ENCODE data around the gene NFE2L3.
A peak's percentile ranks its signal among the peaks of the same experiment; 100 is the strongest.

The NFE2L3 gene

DNA sequence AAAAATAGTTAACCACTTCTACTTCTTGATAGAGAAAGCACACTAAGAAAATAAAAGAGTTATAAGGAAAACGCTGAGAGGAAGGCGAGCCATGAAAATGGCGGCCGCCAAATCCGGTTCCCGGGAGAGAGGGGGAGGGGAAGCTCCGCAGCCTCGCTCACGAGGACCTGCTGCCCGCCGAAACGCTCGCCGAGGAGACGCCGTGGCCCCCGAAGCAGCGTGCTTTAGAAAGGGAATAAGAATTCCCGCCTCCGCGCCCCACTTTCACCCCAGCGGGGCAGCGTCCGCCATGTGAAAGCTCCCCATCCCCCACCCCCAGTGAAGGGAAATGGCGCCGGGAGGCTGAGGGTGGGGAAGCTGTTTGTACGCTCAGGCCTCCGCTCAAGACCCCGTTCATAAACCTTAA is 48.0 kb downstream of the NFE2L3 start:
- Mint-ChIP-seq H3K4me1 (peaks cover 36 to 63% of the 10 kb centered on the region in 2 donors), H3K27me3 (peaks cover 0 to 8% of the 10 kb centered on the region in 2 donors), H3K9me3 (no peaks in the 10 kb centered on the region), H3K4me3 (peak overlapping the region; percentile 94 to 99), H3K36me3 (peaks cover 49 to 64% of the 10 kb centered on the region in 2 donors), H3K27ac (peak overlapping the region; percentile 100)
- peak; percentile 24 to 25 for ATAC-seq (replicated peaks)
- DNase-seq = peak; percentile 55

DNA sequence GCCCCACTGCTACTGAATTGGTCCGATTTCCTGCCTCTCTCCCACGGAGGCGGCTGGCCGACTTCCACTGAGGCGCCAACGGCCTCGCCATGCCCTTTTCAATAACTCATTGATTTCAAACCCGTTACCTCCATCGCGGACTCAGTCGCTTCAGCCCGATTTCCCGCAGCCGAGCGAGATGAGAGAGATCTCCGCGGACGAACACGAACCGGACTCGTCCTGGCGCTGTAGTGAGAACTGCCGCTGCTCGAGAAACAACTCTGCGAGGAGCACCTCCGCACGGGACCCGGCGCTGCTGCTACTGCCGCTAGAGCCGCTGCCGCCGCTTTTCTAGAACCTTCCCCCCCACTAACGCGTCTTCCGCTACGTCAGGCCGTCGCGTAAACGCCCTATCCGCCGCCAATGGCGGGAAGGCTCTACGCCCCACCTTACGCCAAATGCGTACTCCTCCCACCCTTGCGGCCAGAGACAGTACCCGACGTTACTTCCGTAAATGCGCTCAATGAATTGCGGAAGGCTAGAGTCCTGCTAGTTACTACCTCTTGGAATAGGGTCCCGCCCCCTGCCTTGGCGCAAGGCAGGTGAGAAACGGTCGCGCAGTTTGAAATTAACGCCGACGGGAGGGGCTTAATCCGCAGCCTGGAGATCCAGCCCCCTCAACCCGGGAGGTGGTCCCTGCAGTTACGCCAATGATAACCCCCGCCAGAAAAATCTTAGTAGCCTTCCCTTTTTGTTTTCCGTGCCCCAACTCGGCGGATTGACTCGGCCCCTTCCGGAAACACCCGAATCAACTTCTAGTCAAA is 48.6 kb downstream of the NFE2L3 start, which contains the start of gene HNRNPA2B1:
Gene HNRNPA2B1, minus strand, starts transcription at position 303 of the 803 bp plus-strand sequence. Its CDS starts 169 bp downstream, at position 134.
- DNase-seq (peak; percentile 97), ATAC-seq (replicated peaks) (peak; percentile 63 to 70)
- H3K4me1 Mint-ChIP-seq = peaks cover 34 to 64% of the 10 kb centered on the region in 2 donors
- peak within 1 kb of the TSS; percentile 100 for H3K27ac Mint-ChIP-seq
- H3K9me3 Mint-ChIP-seq = no peaks in the 10 kb centered on the region
- H3K4me3 Mint-ChIP-seq = peak within 1 kb of the TSS; percentile 94 to 99
- H3K36me3 Mint-ChIP-seq = peaks cover 44 to 60% of the 10 kb centered on the region in 2 donors
- H3K27me3 Mint-ChIP-seq = peaks cover 0 to 8% of the 10 kb centered on the region in 2 donors

DNA sequence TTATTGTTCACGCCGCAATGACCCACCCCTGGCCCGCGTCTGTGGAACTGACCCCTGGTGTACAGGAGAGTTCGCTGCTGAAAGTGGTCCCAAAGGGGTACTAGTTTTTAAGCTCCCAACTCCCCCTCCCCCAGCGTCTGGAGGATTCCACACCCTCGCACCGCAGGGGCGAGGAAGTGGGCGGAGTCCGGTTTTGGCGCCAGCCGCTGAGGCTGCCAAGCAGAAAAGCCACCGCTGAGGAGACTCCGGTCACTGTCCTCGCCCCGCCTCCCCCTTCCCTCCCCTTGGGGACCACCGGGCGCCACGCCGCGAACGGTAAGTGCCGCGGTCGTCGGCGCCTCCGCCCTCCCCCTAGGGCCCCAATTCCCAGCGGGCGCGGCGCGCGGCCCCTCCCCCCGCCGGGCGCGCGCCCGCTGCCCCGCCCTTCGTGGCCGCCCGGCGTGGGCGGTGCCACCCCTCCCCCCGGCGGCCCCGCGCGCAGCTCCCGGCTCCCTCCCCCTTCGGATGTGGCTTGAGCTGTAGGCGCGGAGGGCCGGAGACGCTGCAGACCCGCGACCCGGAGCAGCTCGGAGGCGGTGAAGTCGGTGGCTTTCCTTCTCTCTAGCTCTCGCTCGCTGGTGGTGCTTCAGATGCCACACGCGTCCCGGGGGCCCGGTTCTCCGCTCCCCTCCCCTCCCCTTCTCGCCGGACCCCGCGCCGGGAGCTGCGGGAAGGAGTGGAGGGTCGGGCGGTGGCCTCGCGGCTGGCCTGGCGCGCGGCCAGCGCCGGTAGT is 49.4 kb downstream of the NFE2L3 start, which contains the start of gene CBX3:
Gene CBX3, plus strand, starts transcription at position 499 of the 772 bp plus-strand sequence. CDS start 1,254 bp downstream, outside the sequence.
- Mint-ChIP-seq H3K36me3 (peaks cover 40 to 56% of the 10 kb centered on the region in 2 donors), H3K9me3 (no peaks in the 10 kb centered on the region), H3K27ac (peak within 1 kb of the TSS; percentile 100), H3K27me3 (peaks cover 0 to 8% of the 10 kb centered on the region in 2 donors), H3K4me1 (peaks cover 28 to 58% of the 10 kb centered on the region in 2 donors), H3K4me3 (peak within 1 kb of the TSS; percentile 94 to 99)
- DNase-seq = peak; percentile 92
- ATAC-seq (replicated peaks) = peak; percentile 56 to 61

DNA sequence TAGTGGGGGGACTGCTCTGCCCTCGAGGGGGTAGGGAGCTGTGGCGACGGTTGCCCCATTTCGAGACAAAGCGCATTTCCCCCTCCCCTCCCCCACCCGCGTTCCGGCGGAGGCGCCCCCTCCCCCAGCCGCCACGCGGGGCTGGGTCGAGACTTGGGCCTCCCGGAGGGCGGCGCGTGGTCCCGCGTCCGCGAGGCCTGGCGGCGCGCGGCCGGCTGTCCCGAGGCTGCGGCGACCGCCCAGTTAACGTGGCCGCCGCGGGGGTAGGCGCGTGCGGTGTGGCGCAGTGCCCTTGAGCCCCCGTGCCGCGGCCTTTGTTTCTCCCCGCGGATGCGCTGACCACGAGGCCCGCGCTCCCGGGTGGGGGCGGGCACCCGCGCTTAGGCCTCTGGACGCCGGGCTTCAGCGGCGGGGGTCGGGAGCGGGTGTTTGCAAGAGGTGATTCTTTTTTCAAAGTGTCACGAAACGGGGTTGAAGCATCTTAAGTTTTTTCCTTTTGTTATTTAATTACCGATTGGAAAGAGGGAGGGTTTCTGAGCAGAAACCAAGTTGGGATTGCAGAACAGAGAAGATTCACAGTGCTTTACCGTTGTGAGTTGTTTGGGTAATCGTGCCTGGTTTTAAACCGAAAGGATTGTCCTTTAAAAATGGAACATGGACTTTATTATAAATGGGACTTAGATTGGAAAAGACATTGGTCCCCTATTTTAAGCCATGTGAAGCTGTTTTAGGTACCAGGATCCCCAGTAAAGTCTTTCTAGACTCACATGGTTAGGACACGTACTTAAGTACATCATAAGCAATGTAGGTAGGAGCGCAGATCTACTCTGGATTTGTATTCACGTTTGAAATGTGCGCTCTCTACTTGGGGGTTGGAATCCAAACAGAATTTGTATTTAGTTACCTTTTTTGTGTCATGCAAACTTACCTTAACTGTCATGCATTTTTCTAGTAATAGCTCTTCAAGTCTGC is 50.3 kb downstream of the NFE2L3 start:
- peaks cover 0 to 8% of the 10 kb centered on the region in 2 donors for H3K27me3 Mint-ChIP-seq
- ATAC-seq (replicated peaks) (peak; percentile 1 to 2), DNase-seq (peak; percentile 29)
- H3K9me3 Mint-ChIP-seq = no peaks in the 10 kb centered on the region
- peaks cover 24 to 54% of the 10 kb centered on the region in 2 donors for H3K4me1 Mint-ChIP-seq
- peaks cover 36 to 54% of the 10 kb centered on the region in 2 donors for H3K36me3 Mint-ChIP-seq
- peak overlapping the region; percentile 94 for H3K27ac Mint-ChIP-seq
- peak overlapping the region; percentile 94 to 99 for H3K4me3 Mint-ChIP-seq

DNA sequence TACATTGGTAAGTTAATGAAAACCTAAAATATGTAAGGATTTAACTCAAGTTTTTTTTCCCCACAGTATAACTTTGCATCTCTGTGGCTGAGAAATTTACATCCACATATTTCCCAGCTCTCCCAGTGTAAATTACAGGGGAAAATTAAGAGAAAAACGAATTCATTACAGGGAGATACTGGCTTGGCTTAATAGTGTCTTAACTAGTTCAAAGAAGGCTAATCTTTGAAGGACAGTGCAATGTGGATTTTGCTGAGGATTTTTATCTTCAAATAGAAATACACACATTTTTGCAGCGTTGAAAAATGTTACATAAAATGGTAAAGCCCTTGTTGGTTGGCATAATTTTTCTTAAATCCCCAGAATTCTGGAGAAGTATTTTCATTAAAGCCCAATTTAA is 51.0 kb downstream of the NFE2L3 start:
- Mint-ChIP-seq H3K27me3 (peaks cover 0 to 8% of the 10 kb centered on the region in 2 donors), H3K4me3 (peak overlapping the region; percentile 86 to 87), H3K36me3 (peaks cover 37 to 54% of the 10 kb centered on the region in 2 donors), H3K4me1 (peaks cover 22 to 53% of the 10 kb centered on the region in 2 donors), H3K27ac (peak overlapping the region; percentile 94), H3K9me3 (no peaks in the 10 kb centered on the region)
- DNase-seq = no peak
- no peak for ATAC-seq (replicated peaks)

DNA sequence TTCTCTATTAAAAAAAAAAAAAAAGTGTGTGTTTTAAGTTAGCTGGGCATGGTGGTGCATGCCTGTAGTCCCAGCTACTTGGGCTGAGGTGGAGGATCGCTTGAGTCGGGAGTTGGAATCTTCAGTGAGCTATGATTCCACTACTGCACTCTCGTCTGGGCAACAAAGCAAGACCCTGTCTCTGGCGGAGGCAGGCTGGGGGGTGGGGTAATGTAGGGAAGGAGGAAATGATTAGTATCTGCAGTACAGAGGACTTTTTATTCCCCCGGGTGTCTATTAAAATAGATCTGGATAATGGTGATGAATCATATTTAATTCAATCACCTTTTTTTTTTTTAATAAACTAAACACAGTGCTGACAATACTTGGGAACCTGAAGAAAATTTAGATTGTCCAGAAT is 56.0 kb downstream of the NFE2L3 start:
- Mint-ChIP-seq H3K9me3 (no peaks in the 10 kb centered on the region), H3K36me3 (peaks cover 31 to 39% of the 10 kb centered on the region in 2 donors), H3K4me3 (no peak overlapping the region), H3K27ac (no peak overlapping the region), H3K4me1 (peaks cover 12 to 39% of the 10 kb centered on the region in 2 donors), H3K27me3 (no peaks in the 10 kb centered on the region)
- DNase-seq = no peak
- ATAC-seq (replicated peaks) = no peak

DNA sequence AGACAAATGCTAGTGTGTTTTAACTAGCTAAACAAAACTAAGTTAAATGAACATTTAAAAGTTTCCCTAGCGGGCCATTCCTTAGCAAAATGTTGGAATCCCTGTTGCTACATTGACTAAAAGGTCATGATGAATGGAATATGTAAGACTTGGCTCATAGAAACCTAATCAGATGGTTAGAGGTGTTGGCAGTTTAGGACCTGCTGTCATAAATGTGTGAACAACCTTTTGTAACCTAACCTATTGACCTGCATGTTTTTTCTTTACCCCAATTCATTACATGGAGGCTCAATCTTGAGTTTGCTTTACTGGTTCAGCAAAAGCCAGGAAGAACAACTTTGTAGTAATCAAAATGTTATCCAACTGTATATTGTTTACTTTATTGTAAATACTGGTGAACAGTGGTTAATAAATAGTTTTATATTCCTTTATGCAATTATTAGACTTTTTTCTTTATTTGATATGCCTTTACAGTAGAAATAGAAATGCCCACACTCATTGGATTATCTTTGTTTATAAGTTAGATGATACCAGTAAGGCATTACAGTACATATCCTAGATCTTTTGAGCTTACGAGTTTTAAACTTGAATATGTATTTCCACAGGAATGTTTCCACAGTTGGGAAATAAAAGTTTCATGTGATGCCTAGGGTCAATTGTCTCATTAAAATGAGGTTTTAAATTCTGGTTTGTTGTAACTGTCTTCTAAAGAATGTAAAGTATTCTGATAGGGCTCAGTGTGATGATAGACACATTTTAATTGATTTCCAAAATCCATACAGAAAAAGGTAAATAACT is 61.1 kb downstream of the NFE2L3 start:
- no peak overlapping the region for H3K27ac Mint-ChIP-seq
- peaks cover 2 to 15% of the 10 kb centered on the region in 2 donors for H3K4me1 Mint-ChIP-seq
- DNase-seq (no peak), ATAC-seq (replicated peaks) (no peak)
- H3K36me3 Mint-ChIP-seq = peaks cover 20 to 23% of the 10 kb centered on the region in 2 donors
- H3K9me3 Mint-ChIP-seq = no peaks in the 10 kb centered on the region
- no peak overlapping the region for H3K4me3 Mint-ChIP-seq
- no peaks in the 10 kb centered on the region for H3K27me3 Mint-ChIP-seq

DNA sequence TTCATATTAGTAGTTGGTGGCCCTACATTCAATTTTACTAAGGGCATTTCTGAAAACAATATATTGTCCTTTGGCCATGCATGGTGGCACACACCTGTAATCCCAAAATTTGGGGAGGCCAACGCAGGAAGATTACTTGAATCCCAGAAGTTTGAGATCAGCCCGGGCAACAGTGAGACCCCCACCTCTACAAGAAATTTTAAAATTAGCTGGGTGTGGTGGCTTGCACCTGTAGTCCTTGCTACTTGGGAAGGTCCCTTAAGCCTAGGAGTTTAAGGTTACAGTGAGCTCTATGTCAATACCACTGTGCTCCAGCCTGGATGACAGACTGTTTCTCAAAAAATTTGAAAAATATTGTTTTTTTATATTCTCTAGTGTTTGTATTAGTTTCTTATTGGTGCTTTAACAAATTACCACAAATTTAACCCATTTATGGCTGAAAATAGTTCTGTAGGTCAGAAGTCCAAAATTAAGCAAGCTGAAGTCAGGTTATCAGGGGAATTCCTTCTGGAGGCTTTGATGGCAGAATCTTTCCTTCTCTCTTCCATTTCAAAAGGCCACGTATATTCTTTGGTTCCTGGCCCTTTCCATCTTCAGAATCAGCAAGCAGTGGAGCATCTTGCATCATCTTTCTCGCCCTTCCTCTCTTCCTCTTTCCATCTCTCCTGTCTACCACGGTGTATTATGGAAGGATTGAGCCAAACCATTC is 62.0 kb downstream of the NFE2L3 start:
- Mint-ChIP-seq H3K4me3 (no peak overlapping the region), H3K27me3 (no peaks in the 10 kb centered on the region), H3K9me3 (no peaks in the 10 kb centered on the region), H3K27ac (peak overlapping the region; percentile 44), H3K4me1 (peaks cover 2 to 15% of the 10 kb centered on the region in 2 donors), H3K36me3 (peaks cover 20 to 23% of the 10 kb centered on the region in 2 donors)
- ATAC-seq (replicated peaks) = no peak
- DNase-seq = no peak

DNA sequence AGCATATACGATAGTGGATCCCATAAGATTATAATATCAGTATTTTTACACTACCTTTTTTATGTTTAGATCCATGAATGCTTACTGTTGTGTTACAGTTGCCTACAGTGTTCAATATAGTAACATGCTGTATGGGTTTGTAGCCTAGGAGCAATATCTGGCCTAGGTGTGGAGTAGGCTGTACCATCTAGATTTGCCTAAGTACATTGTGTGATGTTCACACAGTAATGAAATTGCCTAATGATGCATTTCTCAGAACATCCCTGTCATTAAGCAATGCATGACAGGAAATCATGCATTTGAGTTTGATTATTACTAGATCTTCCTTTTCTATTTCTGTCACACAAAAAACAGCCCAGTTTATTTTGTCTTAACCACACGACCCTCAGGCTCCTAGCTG is 64.1 kb downstream of the NFE2L3 start:
- Mint-ChIP-seq H3K27me3 (no peaks in the 10 kb centered on the region), H3K9me3 (no peaks in the 10 kb centered on the region), H3K4me3 (no peak overlapping the region), H3K27ac (no peak overlapping the region), H3K4me1 (peaks cover 2 to 11% of the 10 kb centered on the region in 2 donors), H3K36me3 (peaks cover 10 to 14% of the 10 kb centered on the region in 2 donors)
- no peak for DNase-seq
- ATAC-seq (replicated peaks) = no peak

DNA sequence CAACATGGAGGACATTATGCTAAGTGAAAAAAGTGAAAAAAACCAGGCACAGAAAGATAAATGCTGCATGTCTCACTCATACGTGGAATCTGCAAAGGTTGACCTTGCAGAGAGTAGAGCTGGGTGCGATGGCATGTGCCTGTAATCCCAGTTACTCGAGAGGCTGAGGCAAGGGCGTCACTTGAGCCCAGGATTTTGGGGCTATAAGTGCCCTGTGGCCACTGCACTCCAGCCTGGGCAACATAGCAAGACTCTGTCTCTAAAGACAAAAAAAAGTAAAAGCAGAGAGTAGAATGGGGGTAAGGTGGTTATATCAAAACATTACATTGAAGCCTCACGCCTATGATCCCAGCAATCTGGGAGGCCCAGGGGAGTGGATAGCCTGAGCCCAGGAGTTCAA is 72.4 kb downstream of the NFE2L3 start:
- DNase-seq = no peak
- no peak overlapping the region for H3K4me3 Mint-ChIP-seq
- no peaks in the 10 kb centered on the region for H3K4me1 Mint-ChIP-seq
- H3K36me3 Mint-ChIP-seq = no peaks in the 10 kb centered on the region
- no peak for ATAC-seq (replicated peaks)
- no peaks in the 10 kb centered on the region for H3K9me3 Mint-ChIP-seq
- peaks cover 0 to 11% of the 10 kb centered on the region in 2 donors for H3K27me3 Mint-ChIP-seq
- no peak overlapping the region for H3K27ac Mint-ChIP-seq

DNA sequence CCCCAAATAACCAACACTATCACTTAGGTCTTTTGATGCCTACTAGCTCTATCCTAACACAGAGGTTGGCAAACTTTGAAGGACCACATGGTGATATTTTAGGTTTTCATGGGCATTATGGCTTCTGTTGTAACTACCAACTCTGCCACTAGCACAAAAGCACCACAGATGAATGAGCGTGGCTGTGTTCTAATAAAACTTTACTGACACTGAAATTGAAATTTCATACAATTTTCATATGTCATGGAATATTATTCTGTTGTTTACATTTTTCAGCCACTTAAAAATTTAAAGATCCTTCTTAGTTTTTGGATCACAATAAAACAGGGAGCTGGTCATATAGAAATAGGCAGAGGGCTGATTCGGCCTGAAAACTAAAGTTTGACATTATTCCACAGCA is 76.0 kb downstream of the NFE2L3 start:
- H3K4me1 Mint-ChIP-seq = no peaks in the 10 kb centered on the region
- H3K27ac Mint-ChIP-seq = no peak overlapping the region
- ATAC-seq (replicated peaks) (no peak), DNase-seq (no peak)
- no peak overlapping the region for H3K4me3 Mint-ChIP-seq
- no peaks in the 10 kb centered on the region for H3K36me3 Mint-ChIP-seq
- no peaks in the 10 kb centered on the region for H3K9me3 Mint-ChIP-seq
- peaks cover 0 to 11% of the 10 kb centered on the region in 2 donors for H3K27me3 Mint-ChIP-seq

DNA sequence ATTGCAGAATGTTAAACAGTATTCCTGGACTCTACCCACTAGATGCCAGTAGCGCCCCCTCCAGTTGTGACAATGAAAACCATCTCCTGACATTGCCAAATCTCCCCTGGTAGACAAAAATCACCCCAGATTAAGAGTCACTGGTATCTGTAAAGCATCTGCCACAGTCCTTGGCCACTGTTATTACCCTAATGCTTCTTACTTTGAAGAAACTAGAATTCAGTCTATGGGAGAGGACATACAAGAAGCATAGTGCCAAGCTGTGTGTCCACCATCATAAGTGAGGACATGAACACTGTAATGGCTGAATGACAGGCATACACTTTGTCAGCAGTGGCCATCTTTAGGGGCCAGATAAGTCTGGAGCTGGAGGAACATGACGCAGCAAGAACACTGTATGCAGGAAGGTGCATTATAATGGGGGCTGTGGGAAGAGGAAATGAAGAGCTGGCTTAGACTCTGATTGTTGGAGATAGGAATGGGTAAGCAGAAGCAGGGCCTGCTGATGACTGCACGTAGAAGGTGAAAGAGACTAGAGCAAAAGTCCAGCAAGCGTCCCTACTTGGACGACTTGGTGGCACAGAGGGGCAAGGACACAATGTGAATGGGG is 82.0 kb downstream of the NFE2L3 start:
- ATAC-seq (replicated peaks) (no peak), DNase-seq (no peak)
- peaks cover 0 to 9% of the 10 kb centered on the region in 2 donors for H3K27me3 Mint-ChIP-seq
- H3K4me1 Mint-ChIP-seq = no peaks in the 10 kb centered on the region
- H3K4me3 Mint-ChIP-seq = no peak overlapping the region
- no peak overlapping the region for H3K27ac Mint-ChIP-seq
- no peaks in the 10 kb centered on the region for H3K36me3 Mint-ChIP-seq
- H3K9me3 Mint-ChIP-seq = no peaks in the 10 kb centered on the region
